Measurements from ENCODE around the gene ANKIB1.

GRCh38 chr7:92336662-92337340 is 91.0 kb downstream of the ANKIB1 start:
- no peak for TF ChIP-seq ELF1 (IDR thresholded peaks at IDR 0.05)
- no peak for TF ChIP-seq EZH2phosphoT487 (IDR thresholded peaks at IDR 0.05; ENCODE audit: borderline replicate concordance, low read depth)
- TF ChIP-seq CTCF (IDR thresholded peaks at IDR 0.05): no peak
- no peak for TF ChIP-seq POLR2AphosphoS5 (IDR thresholded peaks at IDR 0.05; ENCODE audit: low read depth, low read length)
- TF ChIP-seq MAX (IDR thresholded peaks at IDR 0.05; ENCODE audit: low read depth): no peak
- no peak for TF ChIP-seq EP300 (IDR thresholded peaks at IDR 0.05; ENCODE audit: borderline replicate concordance in 1 of 2, low read depth in 1 of 2, low read length in 1 of 2)
